HG03064 (cell line): ENCODE data around the gene THUMPD2.

Source experiments
- ATAC-seq: cut with Tn5 transposase; IDR thresholded peaks from one replicate; pipeline ENCODE4 v1.9.1; 2021; ENCODE audit warnings: low read depth; ENCODE audit not compliant: unreplicated experiment

The THUMPD2 gene

GRCh38 chr2:39757156-39757555 is 21.9 kb downstream of the THUMPD2 start:
- ATAC-seq: no peak

- no peak for ATAC-seq
Measured at GRCh38 chr2:39755466-39755865, 23.6 kb downstream of the THUMPD2 start.

- ATAC-seq: no peak
Measured at GRCh38 chr2:39743269-39743776, 35.7 kb downstream of the THUMPD2 start.

DNA sequence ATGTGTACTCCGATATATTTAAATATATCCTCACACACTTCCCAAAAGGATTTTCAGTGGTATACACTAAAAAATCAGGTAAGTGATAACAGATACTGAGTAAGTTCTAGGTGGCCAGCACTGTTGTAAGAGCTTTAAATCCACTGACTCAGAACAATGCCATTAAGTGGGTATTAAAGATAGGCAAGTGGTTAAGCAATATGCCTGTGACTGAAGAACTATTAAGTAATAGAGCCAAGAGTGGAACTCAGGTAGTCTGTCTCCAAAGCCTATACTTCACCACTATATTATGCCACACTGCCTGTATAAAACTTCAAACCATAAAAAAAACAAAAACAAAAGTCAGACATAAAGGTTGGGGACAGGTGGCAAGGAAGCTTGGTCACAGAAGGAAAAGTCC is 37.2 kb downstream of the THUMPD2 start:
- no peak for ATAC-seq

- ATAC-seq: no peak
Measured at GRCh38 chr2:39739386-39739785, 39.7 kb downstream of the THUMPD2 start.

GRCh38 chr2:39738936-39739335 is 40.1 kb downstream of the THUMPD2 start:
- no peak for ATAC-seq

DNA sequence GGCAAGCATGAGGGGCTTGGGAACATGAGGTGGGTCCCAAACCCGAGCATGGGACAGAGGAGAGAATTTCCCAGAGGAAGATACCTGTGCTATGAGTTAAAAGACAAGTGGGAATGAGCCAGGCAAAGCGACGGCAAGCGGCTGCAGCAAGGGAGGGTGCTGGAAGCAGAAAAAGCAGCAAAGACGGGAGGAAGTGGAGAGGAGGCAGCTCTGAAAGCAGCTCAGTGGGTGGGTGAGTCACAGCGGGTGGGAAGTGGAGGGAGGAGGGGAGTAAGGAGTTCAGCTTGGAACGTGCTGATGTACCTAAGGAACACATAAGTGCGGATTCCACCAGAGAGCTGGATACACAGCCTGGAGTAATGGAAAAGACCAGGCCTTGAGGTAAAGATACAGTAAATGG is 41.4 kb downstream of the THUMPD2 start:
- ATAC-seq: no peak

DNA sequence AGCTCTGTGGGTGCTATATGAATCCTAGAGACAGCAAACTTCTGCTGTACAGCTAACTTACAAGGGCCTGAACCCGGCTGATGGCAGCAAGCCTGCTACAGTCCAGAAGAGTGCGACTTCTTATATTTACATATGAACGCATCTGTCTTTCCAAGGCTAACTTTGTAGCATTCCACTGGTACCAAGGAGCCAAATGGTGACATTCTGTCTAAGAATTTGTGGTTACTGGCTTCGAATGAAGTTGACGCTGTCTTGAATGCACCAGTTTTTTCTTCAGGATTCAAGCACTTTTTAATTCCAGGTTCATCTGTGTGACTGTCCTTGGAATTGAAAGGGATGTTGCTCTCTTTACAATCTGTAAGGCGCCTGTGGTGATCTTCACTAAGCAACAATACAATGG is 42.4 kb downstream of the THUMPD2 start:
- ATAC-seq: no peak

DNA sequence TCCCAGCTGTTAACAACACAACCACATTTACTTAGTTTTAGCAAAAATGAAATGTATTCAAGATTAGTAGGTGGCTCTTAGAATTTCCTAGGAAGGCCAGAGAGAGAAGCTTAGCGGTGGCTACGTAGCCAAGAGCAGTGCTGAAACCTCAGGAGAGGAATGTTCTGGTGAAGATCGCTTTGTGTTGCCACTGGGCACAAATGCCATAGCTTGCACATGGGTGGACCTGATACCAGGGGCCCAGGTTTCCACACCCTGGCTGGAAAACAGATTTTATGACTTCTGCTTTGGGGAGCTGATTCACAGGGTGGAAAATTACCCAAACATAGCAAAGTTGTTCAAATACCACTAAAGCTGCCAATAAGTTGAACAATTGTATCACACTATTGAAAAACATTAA is 43.4 kb downstream of the THUMPD2 start:
- ATAC-seq: no peak

DNA sequence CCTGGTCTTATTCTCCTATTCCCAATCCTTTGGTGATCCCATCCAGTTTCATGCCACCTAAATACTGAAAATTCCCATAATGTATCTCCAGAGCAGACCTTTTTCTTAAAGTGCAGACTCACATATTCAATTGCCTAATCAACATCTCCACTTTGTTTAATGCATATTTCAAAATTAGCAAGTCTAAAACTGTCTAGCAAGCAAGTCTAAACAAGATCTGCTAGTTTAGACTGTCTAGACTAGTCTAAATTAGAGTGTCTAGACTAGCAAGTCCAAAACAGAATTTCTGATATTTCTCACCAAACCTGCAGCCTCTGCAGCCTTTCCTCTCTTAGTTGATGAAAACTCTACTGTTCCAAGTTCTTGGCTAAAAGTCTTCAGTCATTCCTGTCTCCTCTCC is 44.6 kb downstream of the THUMPD2 start:
- no peak for ATAC-seq

GRCh38 chr2:39733070-39733674 is 45.9 kb downstream of the THUMPD2 start:
- no peak for ATAC-seq

DNA sequence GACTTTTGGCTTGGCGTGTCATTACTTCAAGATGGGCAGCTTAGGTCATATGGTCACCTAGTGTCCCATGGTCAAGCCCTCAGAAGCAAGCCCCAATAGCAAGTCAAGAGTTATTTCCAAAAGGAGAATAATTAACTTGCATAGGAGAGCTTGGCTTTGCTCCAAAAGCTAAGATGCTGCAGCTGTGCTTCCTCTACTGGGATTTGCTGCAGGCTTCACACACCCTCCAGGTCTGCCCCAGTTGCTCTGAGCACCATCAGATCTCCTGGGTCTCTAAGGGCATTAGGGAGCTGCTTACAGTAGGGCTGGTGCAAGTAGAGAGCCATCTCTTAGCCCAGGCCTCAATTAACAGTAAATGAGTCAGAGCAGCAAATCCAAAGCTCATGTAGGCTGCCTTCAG is 46.6 kb downstream of the THUMPD2 start:
- no peak for ATAC-seq

DNA sequence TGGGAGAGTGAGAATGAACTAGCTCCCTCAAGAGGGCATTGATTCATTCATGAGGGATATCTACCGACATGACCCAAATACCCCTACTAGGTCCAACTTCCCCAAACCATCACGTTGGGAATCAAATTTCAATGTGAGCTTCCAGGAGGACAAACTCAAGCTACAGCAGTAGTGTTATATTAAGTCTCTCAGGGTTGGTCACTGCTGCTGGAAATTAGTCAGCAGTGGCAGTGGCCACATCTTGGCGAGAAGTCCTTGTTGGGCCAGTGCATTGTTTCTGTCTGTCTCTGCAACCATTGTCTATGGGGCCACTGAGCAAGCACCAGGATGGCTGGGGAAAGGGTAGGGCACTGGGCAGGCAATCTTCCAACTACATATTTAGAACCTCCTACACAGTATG is 47.5 kb downstream of the THUMPD2 start:
- no peak for ATAC-seq

DNA sequence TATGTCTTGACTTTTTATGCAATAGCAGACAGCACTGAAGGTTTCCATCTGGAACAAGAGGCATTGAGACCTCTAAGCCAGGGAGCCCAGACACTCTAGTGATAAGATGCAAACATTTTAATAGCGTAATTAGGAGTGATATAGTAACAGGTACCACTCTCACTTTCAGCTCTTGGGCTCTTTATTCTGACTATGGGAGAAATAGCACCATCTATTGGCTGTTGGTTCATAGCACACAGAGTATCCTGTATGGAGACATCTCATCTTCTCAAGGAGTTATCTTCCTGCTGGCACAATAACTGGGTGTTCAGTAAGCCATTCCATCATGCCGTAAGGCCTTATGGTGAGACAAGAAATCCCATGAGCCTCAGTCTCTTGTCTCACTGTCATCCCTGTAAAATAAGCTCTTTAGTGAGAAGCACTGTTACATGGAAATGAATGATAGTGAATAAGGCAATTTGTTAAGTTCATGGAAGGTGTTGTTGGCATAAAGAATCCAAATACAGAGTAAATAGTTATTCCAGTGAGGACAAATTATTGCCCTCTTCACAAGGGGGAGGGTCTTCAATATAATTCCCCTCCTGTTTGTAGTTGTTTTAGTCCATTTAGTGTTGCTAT is 48.3 kb downstream of the THUMPD2 start:
- ATAC-seq: peak; percentile 42

DNA sequence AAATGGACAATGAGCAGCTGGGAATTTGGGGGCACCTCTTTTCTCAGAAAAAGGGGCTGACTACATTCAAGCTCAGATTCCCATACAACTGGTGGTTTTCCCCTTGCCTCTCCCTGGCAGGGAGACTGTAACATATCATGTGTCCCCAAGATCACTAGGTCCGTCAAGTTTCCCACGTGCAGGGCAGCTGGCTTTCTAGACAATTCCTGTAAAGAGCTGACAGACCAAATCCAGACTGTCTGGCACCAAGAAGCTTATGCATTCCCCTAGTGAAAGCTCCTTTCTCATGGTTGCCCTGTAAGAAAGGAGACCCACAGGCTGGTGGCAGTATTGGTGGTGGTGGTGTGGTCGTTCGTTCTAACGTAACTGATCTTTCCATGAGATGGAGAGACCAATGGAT is 48.8 kb downstream of the THUMPD2 start:
- ATAC-seq: no peak

DNA sequence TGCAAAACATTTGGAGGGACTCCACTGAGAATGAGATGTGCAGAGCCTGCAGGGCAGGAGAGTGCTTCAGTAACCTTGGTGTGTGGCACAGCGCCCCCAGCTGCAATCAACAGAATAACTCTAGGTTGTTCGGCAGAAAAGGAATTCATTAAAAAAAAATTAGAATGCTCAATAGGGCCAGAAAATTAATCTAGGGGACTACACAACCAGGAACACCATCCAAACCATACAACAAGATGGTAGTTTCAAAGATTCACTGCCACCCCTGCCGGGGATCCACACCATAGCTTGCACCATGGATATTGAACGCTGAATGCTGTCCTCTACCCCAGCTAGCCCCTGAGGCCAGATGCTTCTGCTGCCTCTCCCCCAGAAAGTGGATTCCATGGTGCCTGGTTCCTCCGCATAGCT is 50.1 kb downstream of the THUMPD2 start:
- ATAC-seq: no peak

- ATAC-seq: peak; percentile 72
Measured at GRCh38 chr2:39728085-39728484, 51.0 kb downstream of the THUMPD2 start.

GRCh38 chr2:39725401-39725800 is 53.7 kb downstream of the THUMPD2 start:
- no peak for ATAC-seq

GRCh38 chr2:39724828-39725144 is 54.3 kb downstream of the THUMPD2 start:
- ATAC-seq: no peak

DNA sequence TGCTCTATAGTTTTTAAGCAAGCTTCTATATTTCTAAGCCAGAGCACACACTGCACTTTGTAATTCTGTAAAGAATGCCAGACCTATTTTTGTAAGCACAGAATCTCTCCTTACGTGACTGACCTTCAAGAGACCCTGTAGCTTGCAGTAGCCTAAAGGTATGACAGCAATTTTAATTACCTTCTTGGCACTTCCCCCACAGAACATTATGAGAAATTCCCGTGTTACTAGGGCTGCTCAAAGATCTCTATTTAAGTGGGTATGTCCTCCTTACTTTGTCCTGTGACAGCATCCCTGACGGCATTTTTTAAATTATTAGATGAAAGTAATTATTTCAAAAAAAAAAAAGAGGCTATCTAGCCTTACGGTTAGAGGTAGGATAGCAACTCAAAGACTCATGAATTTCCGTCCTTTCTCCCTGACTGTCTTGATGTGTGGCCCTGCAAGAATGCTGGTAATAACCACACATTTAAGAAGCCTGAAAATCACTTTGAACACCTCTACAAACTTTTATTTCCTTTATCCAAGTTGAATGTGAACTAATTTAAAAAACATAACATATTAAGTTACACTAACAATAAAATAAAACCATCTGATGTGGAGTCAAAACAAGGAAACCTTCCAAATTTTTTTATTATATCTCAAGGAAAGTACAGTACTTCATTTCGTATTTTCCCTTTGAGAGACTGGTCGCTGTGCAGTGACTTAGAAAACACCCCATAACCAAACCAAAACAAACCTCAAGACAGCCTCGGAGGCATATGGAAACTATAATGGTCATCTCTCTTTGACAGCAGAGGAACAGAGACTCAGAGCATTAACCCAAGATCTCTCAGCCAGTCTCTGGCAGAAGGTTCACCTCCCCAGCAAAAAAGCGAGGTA is 54.9 kb downstream of the THUMPD2 start:
- no peak for ATAC-seq

GRCh38 chr2:39723497-39723896 is 55.6 kb downstream of the THUMPD2 start:
- ATAC-seq: no peak

- no peak for ATAC-seq
Measured at GRCh38 chr2:39720970-39721369, 58.1 kb downstream of the THUMPD2 start.
